IMR-90 (cell line): ENCODE results near the gene DYNLT3. TPM values are rescaled to one million over a fixed set of nuclear protein-coding genes. Genes with fewer than 3 reads are reported as not detected.

Experiments
- ATAC-seq: fragments of 200-7000 bp; cut with Tn5 transposase; 2 replicates; pipeline ENCODE4 v1.9.1; 2020; ENCODE audit warnings: low read depth, mild to moderate bottlenecking, moderate library complexity
- BruUV-seq: library from RNA; stranded (reverse); fragments of 400-500 nt; replicated peaks from 2 replicates; lab custom pipeline; 2021; lab: Mats Ljungman, UMichigan
- CTCF ChIA-PET: fragments of 300-600 bp; formaldehyde crosslinking; extraction: SDS; loops from one replicate; lab custom pipeline; 2021; ENCODE audit warnings: antibody characterized with exemption; lab: Yijun Ruan, JAX
- POLR2A ChIA-PET: fragments of 300-600 bp; sonication (Branson Sonifier 250); formaldehyde crosslinking; loops from one replicate; lab custom pipeline; 2022; ENCODE audit warnings: antibody characterized with exemption; ENCODE audit not compliant: unreplicated experiment; lab: Charles Lee
- DNase-seq: peaks from one replicate; pipeline ENCODE4 v3.0.0; 2013
- H2AFZ ChIP-seq: replicated peaks from 2 replicates; pipeline ENCODE3; 2013; ENCODE audit warnings: low read length, mild to moderate bottlenecking; ENCODE audit not compliant: poor library complexity
- H2AK5ac ChIP-seq: 2 replicates; pipeline ENCODE4 v1.6.1; 2013; ENCODE audit warnings: low read depth, low read length, inconsistent platforms
- H2AK9ac ChIP-seq: replicated peaks from 2 replicates; pipeline ENCODE3; 2013; ENCODE audit warnings: mild to moderate bottlenecking, low read depth, low read length, moderate library complexity; ENCODE audit not compliant: poor library complexity
- H2BK120ac ChIP-seq: 2 replicates; pipeline ENCODE4 v1.6.1; 2013; ENCODE audit warnings: low read depth, low read length, inconsistent platforms
- H2BK15ac ChIP-seq: 3 replicates; pipeline ENCODE4 v1.6.1; 2013; ENCODE audit warnings: low read depth, low read length, inconsistent platforms
- H2BK20ac ChIP-seq: 2 replicates; pipeline ENCODE4 v1.6.1; 2013; ENCODE audit warnings: low read depth, mild to moderate bottlenecking, inconsistent platforms, low read length, moderate library complexity
- H2BK5ac ChIP-seq: 2 replicates; pipeline ENCODE4 v1.6.1; 2013; ENCODE audit warnings: mild to moderate bottlenecking, low read depth, low read length, inconsistent platforms; ENCODE audit not compliant: poor library complexity, severe bottlenecking
- H3K14ac ChIP-seq: replicated peaks from 2 replicates; pipeline ENCODE4 v1.6.1; 2013; ENCODE audit warnings: low read depth, low read length, inconsistent platforms
- H3K18ac ChIP-seq: 2 replicates; pipeline ENCODE4 v1.6.1; 2013; ENCODE audit warnings: low read depth, low read length, control low read depth
- H3K23ac ChIP-seq: 2 replicates; pipeline ENCODE4 v1.6.1; 2013; ENCODE audit warnings: low read depth, low read length, inconsistent platforms
- H3K27ac ChIP-seq: 2 replicates; pipeline ENCODE4 v1.5.1; 2013; ENCODE audit warnings: mild to moderate bottlenecking, control low read depth, low read length; ENCODE audit not compliant: insufficient read depth
- H3K27me3 ChIP-seq: 2 replicates; pipeline ENCODE4 v1.6.1; 2013; ENCODE audit warnings: low read length; ENCODE audit not compliant: control insufficient read depth, insufficient read depth
- H3K36me3 ChIP-seq: 2 replicates; pipeline ENCODE4 v1.6.1; 2013; ENCODE audit warnings: low read length, mixed read lengths; ENCODE audit not compliant: control insufficient read depth, insufficient read depth
- H3K4ac ChIP-seq: 2 replicates; pipeline ENCODE4 v1.6.1; 2013; ENCODE audit warnings: low read depth, low read length, inconsistent platforms
- H3K4me1 ChIP-seq: 2 replicates; pipeline ENCODE4 v1.6.1; 2013; ENCODE audit warnings: low read length, mixed read lengths; ENCODE audit not compliant: control insufficient read depth, insufficient read depth
- H3K4me2 ChIP-seq: 2 replicates; pipeline ENCODE4 v1.6.1; 2013; ENCODE audit warnings: low read depth, mild to moderate bottlenecking, control low read depth, low read length, moderate library complexity
- H3K4me3 ChIP-seq: 2 replicates; pipeline ENCODE4 v1.5.1; 2013; ENCODE audit warnings: low read depth, mild to moderate bottlenecking, control low read depth, low read length, moderate library complexity; ENCODE audit not compliant: insufficient read depth
- H3K56ac ChIP-seq: 2 replicates; pipeline ENCODE4 v1.6.1; 2013; ENCODE audit warnings: low read length, inconsistent platforms; ENCODE audit not compliant: insufficient read depth; ENCODE audit errors: extremely low read depth
- H3K79me1 ChIP-seq, 2 experiments: 2 replicates each; pipeline ENCODE4 v1.6.1; 2013; ENCODE audit warnings: low read length in 2 of 2, inconsistent platforms in 1 of 2, low read depth in 1 of 2
- H3K9ac ChIP-seq: 2 replicates; pipeline ENCODE4 v1.6.1; 2013; ENCODE audit warnings: low read depth, low read length, control low read depth
- H3K9me1 ChIP-seq: 2 replicates; pipeline ENCODE4 v1.6.1; 2013; ENCODE audit warnings: low read length, inconsistent platforms; ENCODE audit not compliant: insufficient read depth
- H3K9me3 ChIP-seq: 2 replicates; pipeline ENCODE4 v1.6.1; 2013; ENCODE audit warnings: low read length; ENCODE audit not compliant: control insufficient read depth, insufficient read depth
- H4K20me1 ChIP-seq: 2 replicates; pipeline ENCODE4 v1.6.1; 2013; ENCODE audit warnings: low read length, inconsistent platforms; ENCODE audit not compliant: insufficient read depth
- H4K5ac ChIP-seq: 2 replicates; pipeline ENCODE4 v1.6.1; 2013; ENCODE audit warnings: mild to moderate bottlenecking, low read depth, low read length, control low read depth
- H4K8ac ChIP-seq, 2 experiments: 2 replicates each; pipeline ENCODE4 v1.6.1; 2013; ENCODE audit warnings: low read depth in 2 of 2, low read length in 2 of 2, control low read depth in 1 of 2, inconsistent platforms in 1 of 2
- H4K91ac ChIP-seq: 2 replicates; pipeline ENCODE4 v1.6.1; 2013; ENCODE audit warnings: low read depth, low read length, inconsistent platforms; ENCODE audit not compliant: insufficient read depth
- CEBPB ChIP-seq: IDR thresholded peaks from 2 replicates; pipeline ENCODE4 v1.6.1; 2012; ENCODE audit warnings: low read depth, low read length, improper control_type of control experiment
- MAZ ChIP-seq: IDR thresholded peaks from 2 replicates; pipeline ENCODE4 v1.6.1; 2012; ENCODE audit warnings: low read depth, mild to moderate bottlenecking, low read length, improper control_type of control experiment, moderate library complexity, borderline replicate concordance
- RAD21 ChIP-seq: IDR thresholded peaks from 2 replicates; pipeline ENCODE4 v1.6.1; 2012; ENCODE audit warnings: low read length, improper control_type of control experiment
- WGBS, 2 experiments: methylation state at CpG; one replicate each; pipeline versions ENCODE4 v1.1.5 to v1.1.7; 2013; ENCODE audit warnings: missing lambda C conversion rate in 2 of 2; ENCODE audit not compliant: insufficient read length in 1 of 2; ENCODE audit errors: extremely low coverage in 2 of 2; 5-methylcytosine and 5-hydroxymethylcytosine counted together
- dilution Hi-C: fragments of 300-500 bp; cut with HindIII; formaldehyde crosslinking; loops from one replicate; pipeline ENCODE4 v1.14.3; 2018; ENCODE audit warnings: low sequenced_read_pairs; ENCODE audit not compliant: unreplicated experiment
- in situ Hi-C: fragments of 300-500 bp; cut with MboI; formaldehyde crosslinking; loops from 3 replicates; pipeline ENCODE4 v1.14.3; 2019; ENCODE audit warnings: low sequenced_read_pairs, inconsistent platforms, mixed read lengths
- intact Hi-C: fragments of 100-400 bp; cut with micrococcal nuclease; formaldehyde crosslinking; loops from 2 replicates; pipeline ENCODE4 v1.10.0; 2022
- polyA plus RNA-seq, 3 experiments: library from polyadenylated mRNA; depleted of rRNA; stranded (reverse); fragments of >200 nt; gene quantifications; 2 replicates each; pipeline ENCODE4 v1.2.3, GENCODE V29; 2012; ENCODE audit warnings: low replicate concordance in 1 of 3
- total RNA-seq: library from RNA; depleted of rRNA; stranded (reverse); fragments of >200 nt; gene quantifications from 2 replicates; pipeline ENCODE4 v1.2.3, GENCODE V29; 2012

DYNLT3 gene
- total and polyA plus RNA-seq, 2 of the 4 experiments (the other 2 are of a cell fraction) = 15.7 to 18.8 TPM

DNA sequence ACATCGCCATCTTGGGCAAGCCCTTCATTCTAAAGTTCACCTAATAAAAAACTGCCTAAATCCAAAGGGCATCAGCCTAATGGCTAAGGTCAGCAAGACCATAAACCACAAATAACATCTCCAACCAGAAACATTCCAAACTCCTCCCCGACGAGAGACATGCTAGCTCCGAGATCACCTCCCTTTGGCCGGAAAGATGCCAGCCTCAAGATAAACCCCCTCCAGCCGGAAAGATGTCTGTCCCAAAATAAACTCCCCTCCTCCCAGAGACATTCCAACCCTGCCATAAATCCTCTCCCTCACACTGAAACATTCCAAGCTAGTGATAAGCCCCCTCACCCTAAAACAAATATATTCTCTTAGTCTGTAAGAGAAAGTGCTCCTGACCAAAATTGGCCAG lies 13.3 kb upstream of the DYNLT3 start:
- Histone ChIP-seq H3K4me3 (no peak overlapping the region), H2AK9ac (no peak overlapping the region), H4K5ac (no peak overlapping the region), H3K23ac (no peak overlapping the region), H3K56ac (no peak overlapping the region), H3K4me2 (no peak overlapping the region), H3K4ac (no peak overlapping the region), H3K27me3 (no peaks in the 10 kb centered on the region), H4K20me1 (no peaks in the 10 kb centered on the region), H2BK15ac (no peak overlapping the region), H3K36me3 (no peaks in the 10 kb centered on the region), H3K27ac (no peak overlapping the region), H2BK5ac (no peak overlapping the region), H3K79me1 (no peaks in the 10 kb centered on the region), H2AK5ac (no peak overlapping the region), H3K14ac (no peak overlapping the region), H3K9me3 (no peaks in the 10 kb centered on the region), H2BK20ac (no peak overlapping the region), H4K91ac (no peak overlapping the region), H2BK120ac (no peak overlapping the region), H3K9me1 (no peaks in the 10 kb centered on the region), H2AFZ (no peak overlapping the region), H3K18ac (no peak overlapping the region), H4K8ac (no peak overlapping the region; a peak in 1 of 4 replicates), H3K4me1 (peaks cover 2% of the 10 kb centered on the region; the same call in 1 of the 2 replicates), H3K9ac (no peak overlapping the region)
- ATAC-seq (no peak), DNase-seq (no peak)
- no CpG with 5 or more reads among the region's 6 CpGs for WGBS, 2 experiments
- intact Hi-C loops = no loop called here
- CTCF ChIA-PET = no interaction called here
- no TSS peak for BruUV-seq
- TF ChIP-seq MAZ = no peak
- no peak for TF ChIP-seq CEBPB
- TF ChIP-seq RAD21 = no peak
- in situ Hi-C loops = no loop called here
- dilution Hi-C loops = no loop called here
- POLR2A ChIA-PET = no interaction called here
